NCI-H2171 treated with DMSO at 0.1 percent for 48 hours (cell line): ENCODE measurements around the gene MBTPS2.
"Not testable (repeated sequence)": the region's sequence is repeated elsewhere in the genome, so short reads cannot be mapped to it uniquely, and the experiment has no call there.

Source experiments
- DNase-seq: peaks from one replicate; lab custom pipeline; 2025; lab: John Stamatoyannopoulos, UW

MBTPS2 gene

GRCh38 chrX:21856504-21856903 lies 17.1 kb downstream of the MBTPS2 start:
- no peak for DNase-seq

- DNase-seq = no peak
These were observed 23.8 kb downstream of the MBTPS2 start for GRCh38 chrX:21863241-21863640.

GRCh38 chrX:21865436-21865835 lies 26.0 kb downstream of the MBTPS2 start:
- no peak for DNase-seq

- no peak for DNase-seq
These were observed 31.1 kb downstream of the MBTPS2 start for GRCh38 chrX:21870494-21870893.

GRCh38 chrX:21873063-21873775 lies 33.8 kb downstream of the MBTPS2 start:
- no peak for DNase-seq

- not testable (repeated sequence) for DNase-seq
These were observed 34.8 kb downstream of the MBTPS2 start for GRCh38 chrX:21874182-21874581.

- no peak for DNase-seq
These were observed 35.6 kb downstream of the MBTPS2 start for GRCh38 chrX:21875013-21875412.

GRCh38 chrX:21881881-21882574 lies 42.6 kb downstream of the MBTPS2 start:
- no peak for DNase-seq

GRCh38 chrX:21883258-21883657 lies 43.8 kb downstream of the MBTPS2 start:
- DNase-seq = peak; percentile 1

- DNase-seq = no peak
These were observed 46.2 kb downstream of the MBTPS2 start for GRCh38 chrX:21885568-21885967.

GRCh38 chrX:21905313-21905712 lies 65.9 kb downstream of the MBTPS2 start:
- DNase-seq = no peak

- DNase-seq = no peak
These were observed 66.5 kb downstream of the MBTPS2 start for GRCh38 chrX:21905953-21906352.

- DNase-seq = no peak
These were observed 67.8 kb downstream of the MBTPS2 start for GRCh38 chrX:21907260-21907659.

- no peak for DNase-seq
These were observed 72.1 kb downstream of the MBTPS2 start for GRCh38 chrX:21911481-21911880.

GRCh38 chrX:21912220-21912619 lies 72.8 kb downstream of the MBTPS2 start:
- no peak for DNase-seq

GRCh38 chrX:21912989-21913388 lies 73.6 kb downstream of the MBTPS2 start:
- no peak for DNase-seq

- no peak for DNase-seq
These were observed 86.7 kb downstream of the MBTPS2 start for GRCh38 chrX:21926116-21926515.

GRCh38 chrX:21926527-21927278 lies 87.3 kb downstream of the MBTPS2 start:
- no peak for DNase-seq

- no peak for DNase-seq
These were observed 89.8 kb downstream of the MBTPS2 start for GRCh38 chrX:21929209-21929608.

- DNase-seq = no peak
These were observed 91.6 kb downstream of the MBTPS2 start for GRCh38 chrX:21930986-21931385.

- DNase-seq = no peak
These were observed 93.0 kb downstream of the MBTPS2 start for GRCh38 chrX:21932292-21933002.

GRCh38 chrX:21933077-21933476 lies 93.7 kb downstream of the MBTPS2 start:
- DNase-seq = no peak
